Bronchus fibroblast of lung (primary cell): ENCODE measurements around the gene MAGIX. TPM values are rescaled to one million over a fixed set of nuclear protein-coding genes. Genes with fewer than 3 reads are reported as not detected.

Experiments
- total RNA-seq: library from RNA; depleted of rRNA; stranded (reverse); fragments of >200 nt; gene quantifications from 2 replicates; pipeline ENCODE4 v1.2.3, GENCODE V29; 2015

The MAGIX gene
- total RNA-seq = 1.3 TPM in 2 replicates

GRCh38 chrX:49162620-49163019 is at the start of gene MAGIX:
Gene MAGIX (plus strand): TSS chrX:49162758. CDS start chrX:49162890, 132 bp downstream.

GRCh38 chrX:49171752-49172279 is 9.3 kb downstream of the MAGIX start, which contains the start of gene PLP2:
Gene PLP2 (plus strand): TSS chrX:49171898. CDS start chrX:49172001, 103 bp downstream.

GRCh38 chrX:49186125-49187027 is 23.8 kb downstream of the MAGIX start, which contains the start of gene PRICKLE3:
Gene PRICKLE3 (minus strand): TSS chrX:49186373. CDS start chrX:49186297, 76 bp downstream.

GRCh38 chrX:49199906-49200771 is 37.6 kb downstream of the MAGIX start, which contains the start of gene SYP:
Gene SYP (minus strand): TSS chrX:49200193. CDS start chrX:49200186, 7 bp downstream.

Other genes with a start within 250 kb of the MAGIX start
- 10.9 and 11.9 TPM in 2 replicates for gene PIM2, start 243.7 kb upstream of the MAGIX start, total RNA-seq
- 37.0 and 38.7 TPM in 2 replicates for gene OTUD5, start 205.2 kb upstream of the MAGIX start, total RNA-seq
- 1.3 TPM in 2 replicates for gene KCND1, start 190.9 kb upstream of the MAGIX start, total RNA-seq
- gene GRIPAP1, start 160.5 kb upstream of the MAGIX start, total RNA-seq = 10.8 and 11.0 TPM in 2 replicates
- gene TFE3, start 119.4 kb upstream of the MAGIX start, total RNA-seq = 46.1 and 51.9 TPM in 2 replicates
- gene CCDC120, start 103.8 kb upstream of the MAGIX start, total RNA-seq = 0.50 and 1.5 TPM in 2 replicates
- gene PRAF2, start 88.8 kb upstream of the MAGIX start, total RNA-seq = 25.6 and 32.1 TPM in 2 replicates
- 45.6 and 47.2 TPM in 2 replicates for gene WDR45, start 82.9 kb upstream of the MAGIX start, total RNA-seq
- gene GPKOW, start 39.0 kb upstream of the MAGIX start, total RNA-seq = 14.6 TPM in 2 replicates
- 115 and 131 TPM in 2 replicates for gene PLP2, start 9.1 kb downstream of the MAGIX start, total RNA-seq
- gene PRICKLE3, start 23.6 kb downstream of the MAGIX start, total RNA-seq = 6.6 and 8.6 TPM in 2 replicates
- 0.15 and 0.17 TPM in 2 replicates for gene SYP, start 37.4 kb downstream of the MAGIX start, total RNA-seq
- not detected in 2 replicates for gene CACNA1F, start 70.6 kb downstream of the MAGIX start, total RNA-seq
- 14.7 and 16.3 TPM in 2 replicates for gene CCDC22, start 72.7 kb downstream of the MAGIX start, total RNA-seq
- 0.15 and 0.50 TPM in 2 replicates for gene FOXP3, start 102.0 kb downstream of the MAGIX start, total RNA-seq
- gene PPP1R3F, start 107.0 kb downstream of the MAGIX start, total RNA-seq = 1.9 and 2.0 TPM in 2 replicates
- not detected in 2 replicates for gene GAGE10, start 140.9 kb downstream of the MAGIX start, total RNA-seq
- gene GAGE12J, start 159.3 kb downstream of the MAGIX start, total RNA-seq = not detected in 2 replicates
- gene GAGE13, start 168.8 kb downstream of the MAGIX start, total RNA-seq = not detected in 2 replicates